ENCODE measurements around the gene KRT77. TPM values are rescaled to one million over a fixed set of nuclear protein-coding genes. Genes with fewer than 3 reads are reported as not detected.

KRT77 gene
- total RNA-seq, 2 experiments from 2014 or later: not detected

DNA sequence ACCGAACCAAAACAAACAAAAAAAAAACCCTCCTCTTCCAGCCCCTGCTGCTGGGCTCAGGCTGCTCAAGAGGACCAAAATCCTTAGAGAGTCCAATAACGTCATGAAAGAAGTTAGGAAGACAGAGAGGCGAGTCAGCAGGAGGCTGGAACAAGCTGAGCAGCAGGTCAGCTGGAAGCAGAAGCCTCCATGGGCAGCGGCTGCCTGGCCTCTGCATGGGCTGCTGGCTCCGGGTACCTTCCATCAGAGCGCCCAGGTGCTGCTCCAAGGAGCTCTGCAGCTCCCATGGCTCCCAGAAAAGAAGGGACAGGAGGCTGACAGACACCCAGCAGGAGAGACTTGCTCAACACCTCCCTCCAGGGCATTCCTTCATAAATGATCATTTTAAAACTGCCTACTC lies 48.1 kb downstream of the KRT77 start:
- no peak overlapping the region for H2AFZ ChIP-seq (ENCODE audit: low read length)
- H3K79me2 ChIP-seq (ENCODE audit: insufficient read depth, low read depth, low read length): no peaks in the 10 kb centered on the region
- H3K9me2 ChIP-seq (ENCODE audit: insufficient read depth, low read length): no peaks in the 10 kb centered on the region
- no peaks in the 10 kb centered on the region for H3K36me3 ChIP-seq (ENCODE audit: insufficient read depth, low read length)
- no TSS peak for BruUV-seq (replicated peaks)
- CTCF ChIA-PET (ENCODE audit: unreplicated experiment): no interaction called here
- POLR2A ChIA-PET: no interaction called here
- H3K4me2 ChIP-seq (ENCODE audit: low read length): no peak overlapping the region
- no peaks in the 10 kb centered on the region for H3K4me1 ChIP-seq (ENCODE audit: insufficient read depth, low read length, poor library complexity, severe bottlenecking)
- no peak overlapping the region for H3K27ac ChIP-seq (ENCODE audit: low read depth, low read length, poor library complexity, severe bottlenecking)
- no peak for DNase-seq (ENCODE audit: low spot score)
- H3K4me3 ChIP-seq (ENCODE audit: low read depth, low read length, poor library complexity, severe bottlenecking): no peak overlapping the region
- TF ChIP-seq, protein P1, sequence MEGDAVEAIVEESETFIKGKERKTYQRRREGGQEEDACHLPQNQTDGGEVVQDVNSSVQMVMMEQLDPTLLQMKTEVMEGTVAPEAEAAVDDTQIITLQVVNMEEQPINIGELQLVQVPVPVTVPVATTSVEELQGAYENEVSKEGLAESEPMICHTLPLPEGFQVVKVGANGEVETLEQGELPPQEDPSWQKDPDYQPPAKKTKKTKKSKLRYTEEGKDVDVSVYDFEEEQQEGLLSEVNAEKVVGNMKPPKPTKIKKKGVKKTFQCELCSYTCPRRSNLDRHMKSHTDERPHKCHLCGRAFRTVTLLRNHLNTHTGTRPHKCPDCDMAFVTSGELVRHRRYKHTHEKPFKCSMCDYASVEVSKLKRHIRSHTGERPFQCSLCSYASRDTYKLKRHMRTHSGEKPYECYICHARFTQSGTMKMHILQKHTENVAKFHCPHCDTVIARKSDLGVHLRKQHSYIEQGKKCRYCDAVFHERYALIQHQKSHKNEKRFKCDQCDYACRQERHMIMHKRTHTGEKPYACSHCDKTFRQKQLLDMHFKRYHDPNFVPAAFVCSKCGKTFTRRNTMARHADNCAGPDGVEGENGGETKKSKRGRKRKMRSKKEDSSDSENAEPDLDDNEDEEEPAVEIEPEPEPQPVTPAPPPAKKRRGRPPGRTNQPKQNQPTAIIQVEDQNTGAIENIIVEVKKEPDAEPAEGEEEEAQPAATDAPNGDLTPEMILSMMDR (conservative IDR thresholded peaks at IDR 0.05; ENCODE audit: low read length): no peak
- TF ChIP-seq EZH2phosphoT487 (IDR thresholded peaks at IDR 0.05; ENCODE audit: borderline replicate concordance, low read depth, low read length): no peak
- H4K20me1 ChIP-seq (ENCODE audit: insufficient read depth, low read length): no peaks in the 10 kb centered on the region
- no peaks in the 10 kb centered on the region for H3K9me3 ChIP-seq (ENCODE audit: low read length)
- intact Hi-C loops (cut with micrococcal nuclease; ENCODE audit: unreplicated experiment): no loop called here

DNA sequence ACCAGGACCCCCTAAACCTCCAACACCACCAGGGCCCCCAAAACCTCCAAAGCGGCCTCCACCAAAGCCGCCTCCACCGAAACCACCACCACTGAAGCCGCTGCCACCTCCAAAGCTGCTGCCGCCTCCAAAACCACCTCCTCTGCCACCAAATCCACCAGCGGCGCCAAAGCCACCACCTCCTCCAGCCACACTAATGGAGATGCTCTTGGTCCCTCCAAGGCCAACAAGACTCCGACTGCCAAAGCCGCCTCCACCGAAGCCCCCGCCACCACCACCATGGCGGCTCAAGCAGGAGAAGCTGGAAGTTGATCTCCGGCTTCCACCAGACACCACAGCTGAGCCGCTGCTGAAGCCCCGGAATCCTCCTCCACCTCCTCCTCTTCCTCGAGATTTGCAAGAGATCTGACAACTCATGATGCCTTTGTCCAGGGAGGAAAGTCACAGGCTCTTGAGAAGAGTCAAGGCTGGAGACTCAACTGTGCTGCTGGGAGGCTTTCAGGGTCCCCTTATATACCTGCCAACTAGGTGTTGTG lies 51.5 kb downstream of the KRT77 start, which contains the start of gene KRT2:
Gene KRT2 (minus strand): TSS at position 486 of the 536 bp plus-strand sequence. CDS start 69 bp downstream, at position 417.
- no peak for DNase-seq (ENCODE audit: low spot score)
- no peak for TF ChIP-seq EZH2phosphoT487 (IDR thresholded peaks at IDR 0.05; ENCODE audit: borderline replicate concordance, low read depth, low read length)
- Histone ChIP-seq H3K9me2 (ENCODE audit: insufficient read depth, low read length) (no peaks in the 10 kb centered on the region), H3K4me2 (ENCODE audit: low read length) (no peak within 1 kb of the TSS), H3K36me3 (ENCODE audit: insufficient read depth, low read length) (no peaks in the 10 kb centered on the region), H2AFZ (ENCODE audit: low read length) (no peak within 1 kb of the TSS), H3K4me3 (ENCODE audit: low read depth, low read length, poor library complexity, severe bottlenecking) (no peak within 1 kb of the TSS), H3K79me2 (ENCODE audit: insufficient read depth, low read depth, low read length) (no peaks in the 10 kb centered on the region), H3K4me1 (ENCODE audit: insufficient read depth, low read length, poor library complexity, severe bottlenecking) (no peaks in the 10 kb centered on the region), H3K9me3 (ENCODE audit: low read length) (no peaks in the 10 kb centered on the region), H4K20me1 (ENCODE audit: insufficient read depth, low read length) (no peaks in the 10 kb centered on the region), H3K27ac (ENCODE audit: low read depth, low read length, poor library complexity, severe bottlenecking) (no peak within 1 kb of the TSS)
- CTCF ChIA-PET (ENCODE audit: unreplicated experiment): no interaction called here
- no TSS peak for BruUV-seq (replicated peaks)
- intact Hi-C loops (cut with micrococcal nuclease; ENCODE audit: unreplicated experiment): no loop called here
- POLR2A ChIA-PET: no interaction called here

DNA sequence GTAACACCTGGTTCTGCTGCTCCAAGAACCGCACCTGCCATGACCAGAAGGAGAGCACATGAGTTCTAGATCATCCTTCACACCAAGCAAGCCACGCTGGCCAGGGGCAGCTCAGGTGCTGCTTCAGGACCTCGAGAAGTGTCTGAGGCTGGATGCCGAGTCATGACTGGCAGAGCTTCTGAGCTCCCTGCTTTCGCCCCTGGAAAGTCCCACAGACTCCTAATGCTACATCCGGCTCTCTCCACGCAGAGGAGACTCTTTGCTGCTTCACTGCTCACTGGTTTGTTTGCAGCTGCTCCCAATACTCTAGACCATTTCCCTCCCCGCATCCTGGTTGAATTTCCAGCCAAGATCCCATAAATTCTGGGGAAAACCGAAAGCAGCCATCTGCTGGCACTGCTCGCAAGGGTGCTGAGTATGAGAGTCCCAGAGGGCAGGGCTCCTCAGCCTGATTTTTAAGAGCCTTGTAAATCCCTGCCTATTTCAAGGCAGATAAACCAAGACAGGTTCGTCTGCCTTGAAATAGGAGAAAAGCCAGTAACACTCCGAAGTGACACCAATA lies 52.7 kb downstream of the KRT77 start:
- intact Hi-C loops (cut with micrococcal nuclease; ENCODE audit: unreplicated experiment): no loop called here
- no TSS peak for BruUV-seq (replicated peaks)
- Histone ChIP-seq H3K4me1 (ENCODE audit: insufficient read depth, low read length, poor library complexity, severe bottlenecking) (no peaks in the 10 kb centered on the region), H3K4me3 (ENCODE audit: low read depth, low read length, poor library complexity, severe bottlenecking) (no peak overlapping the region), H3K79me2 (ENCODE audit: insufficient read depth, low read depth, low read length) (no peaks in the 10 kb centered on the region), H2AFZ (ENCODE audit: low read length) (no peak overlapping the region), H3K9me3 (ENCODE audit: low read length) (no peaks in the 10 kb centered on the region), H3K27ac (ENCODE audit: low read depth, low read length, poor library complexity, severe bottlenecking) (no peak overlapping the region), H4K20me1 (ENCODE audit: insufficient read depth, low read length) (no peaks in the 10 kb centered on the region), H3K9me2 (ENCODE audit: insufficient read depth, low read length) (no peaks in the 10 kb centered on the region), H3K4me2 (ENCODE audit: low read length) (no peak overlapping the region), H3K36me3 (ENCODE audit: insufficient read depth, low read length) (no peaks in the 10 kb centered on the region)
- CTCF ChIA-PET (ENCODE audit: unreplicated experiment): no interaction called here
- TF ChIP-seq EZH2phosphoT487 (IDR thresholded peaks at IDR 0.05; ENCODE audit: borderline replicate concordance, low read depth, low read length): no peak
- TF ChIP-seq, protein P1 (conservative IDR thresholded peaks at IDR 0.05; ENCODE audit: low read length): no peak
- DNase-seq (ENCODE audit: low spot score): no peak
- POLR2A ChIA-PET: no interaction called here

Measured in OCI-LY7 (cell line).